NCI-H345 treated with DMSO at 0.1 percent for 48 hours (cell line): Measurements from ENCODE around the gene TRPC4AP.

Source experiments
- DNase-seq: peaks from one replicate; lab custom pipeline; 2025; ENCODE audit not compliant: unreplicated experiment; lab: John Stamatoyannopoulos, UW

The TRPC4AP gene

DNA sequence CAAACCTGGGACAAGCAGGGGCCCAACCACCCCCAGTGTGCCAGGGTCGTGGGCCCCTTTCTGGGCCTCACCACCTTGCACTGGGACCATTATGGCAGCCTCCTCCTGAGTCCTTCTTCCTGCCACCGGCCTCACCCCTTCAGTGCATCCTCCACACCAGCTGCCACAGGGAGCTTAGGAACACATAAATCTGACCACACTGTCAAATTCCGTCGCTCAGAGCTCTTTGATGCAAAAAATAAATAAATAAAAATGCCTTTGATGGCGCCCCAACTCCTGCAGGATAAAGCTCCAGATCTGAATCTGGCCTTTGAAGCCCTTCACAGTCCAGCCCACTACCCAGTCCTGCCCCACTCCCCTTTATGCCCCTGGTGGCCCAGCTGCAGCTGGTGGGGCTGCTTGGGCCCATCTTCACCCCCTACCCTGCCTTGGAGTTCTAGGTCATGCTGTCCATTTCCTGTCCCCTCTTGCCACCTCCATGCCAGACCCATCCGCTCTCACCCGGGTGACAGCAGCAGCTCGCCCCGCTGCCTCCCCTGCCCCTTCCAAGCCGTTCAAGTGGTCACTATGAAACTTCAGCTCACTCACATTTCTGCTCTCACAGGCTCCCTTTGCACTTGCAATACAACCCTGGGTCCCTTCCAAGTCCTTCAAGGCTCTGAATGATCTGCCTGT lies 120.9 kb downstream of the TRPC4AP start:
- DNase-seq: no peak

DNA sequence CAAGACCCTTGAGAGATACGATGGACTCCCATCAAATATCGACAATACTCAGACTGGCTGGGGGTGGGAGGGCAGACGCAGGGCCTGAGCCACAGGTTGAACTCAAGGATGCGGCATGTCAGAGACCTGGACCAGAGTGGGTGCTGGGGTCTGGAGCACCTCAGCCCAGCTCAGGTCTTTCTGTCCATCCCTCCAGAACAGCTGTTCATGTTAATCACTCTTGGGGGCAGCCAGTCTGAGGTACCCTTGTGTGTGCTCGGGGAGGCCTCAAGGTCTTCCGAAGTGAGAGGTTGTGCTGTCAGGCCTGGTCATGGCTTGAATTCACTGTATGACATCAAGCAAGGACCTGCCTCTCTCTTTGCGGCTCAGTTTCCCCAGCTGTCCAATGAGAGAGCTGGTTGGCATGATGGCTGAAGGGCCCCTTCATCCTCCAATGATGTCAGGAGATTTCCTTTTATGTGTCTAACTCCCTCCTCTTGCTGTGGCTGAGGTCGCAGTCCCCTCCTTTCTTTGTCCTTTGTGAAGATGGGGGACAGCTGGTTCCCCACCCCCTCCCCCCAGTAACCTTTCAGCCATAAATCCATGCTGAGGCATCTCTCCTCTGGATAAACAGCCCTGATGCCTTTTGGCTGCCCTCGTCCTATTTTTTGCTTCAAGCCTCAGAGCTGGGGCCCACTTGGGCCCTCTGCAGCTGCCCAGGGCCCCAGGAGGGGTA lies 121.6 kb downstream of the TRPC4AP start:
- DNase-seq: no peak

DNA sequence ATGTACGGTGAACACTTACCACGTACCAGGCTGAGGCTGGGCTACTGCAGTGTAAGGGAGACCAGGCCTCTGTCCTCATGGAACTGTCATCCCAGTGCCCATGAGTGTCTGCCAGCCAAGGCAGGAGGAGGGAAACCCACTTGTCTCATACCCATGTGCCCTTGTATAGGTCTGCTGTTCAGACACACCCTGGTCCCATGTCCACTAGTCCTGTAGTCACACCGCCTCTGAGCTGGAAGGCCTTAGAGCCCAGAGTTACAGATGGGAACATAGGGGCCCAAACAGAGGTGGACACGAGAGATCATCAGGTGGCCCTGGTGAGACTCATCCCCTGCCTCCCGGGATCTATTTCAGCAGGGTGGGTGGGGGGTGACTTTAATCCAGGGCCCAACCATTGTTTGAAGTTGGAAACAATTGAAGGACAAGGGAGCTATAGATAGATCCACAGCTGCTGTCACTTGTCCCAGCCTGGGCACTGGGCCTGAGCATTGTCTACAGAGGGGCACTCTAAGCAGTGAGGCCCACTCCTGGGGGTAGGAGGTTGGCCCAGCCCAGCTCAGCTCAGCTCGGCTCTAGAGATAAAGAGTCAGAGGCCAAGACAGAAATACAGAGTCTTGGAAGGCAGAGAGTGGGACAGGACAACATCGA lies 122.3 kb downstream of the TRPC4AP start:
- no peak for DNase-seq

DNA sequence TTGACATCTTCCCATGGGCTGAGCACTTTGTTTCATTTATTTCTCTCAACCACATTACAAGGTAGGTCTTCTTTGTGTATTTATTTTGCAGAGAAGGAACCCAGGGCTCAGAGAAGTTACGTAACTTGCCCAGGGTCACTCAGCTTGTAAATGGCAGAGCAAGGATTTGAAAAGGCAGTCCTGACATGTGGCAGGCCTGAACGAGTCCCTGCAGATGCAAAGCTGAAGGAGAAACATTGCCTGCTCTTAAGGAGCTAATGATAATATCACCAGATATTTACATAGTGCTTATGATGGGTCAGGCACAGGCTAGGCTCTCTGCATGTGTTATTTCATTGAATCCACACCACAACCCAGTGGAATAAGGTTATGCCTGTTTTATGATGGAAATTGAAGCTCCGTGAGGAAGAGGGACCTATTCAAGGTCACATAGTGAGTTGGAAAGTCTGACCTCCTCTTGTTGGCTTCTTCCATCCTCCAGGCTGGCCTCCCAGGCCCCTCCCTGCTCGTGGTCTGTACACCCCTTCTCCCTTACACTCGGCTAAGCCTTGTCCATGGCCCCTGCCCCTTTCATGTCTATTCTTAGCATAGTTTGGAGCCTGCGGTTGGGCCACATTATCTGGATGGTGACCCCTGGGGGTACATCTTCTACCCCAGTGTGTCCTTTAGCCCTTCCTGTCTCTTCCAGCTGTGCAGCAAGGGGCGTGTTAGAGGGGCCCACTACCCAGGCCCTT lies 124.4 kb downstream of the TRPC4AP start:
- no peak for DNase-seq

DNA sequence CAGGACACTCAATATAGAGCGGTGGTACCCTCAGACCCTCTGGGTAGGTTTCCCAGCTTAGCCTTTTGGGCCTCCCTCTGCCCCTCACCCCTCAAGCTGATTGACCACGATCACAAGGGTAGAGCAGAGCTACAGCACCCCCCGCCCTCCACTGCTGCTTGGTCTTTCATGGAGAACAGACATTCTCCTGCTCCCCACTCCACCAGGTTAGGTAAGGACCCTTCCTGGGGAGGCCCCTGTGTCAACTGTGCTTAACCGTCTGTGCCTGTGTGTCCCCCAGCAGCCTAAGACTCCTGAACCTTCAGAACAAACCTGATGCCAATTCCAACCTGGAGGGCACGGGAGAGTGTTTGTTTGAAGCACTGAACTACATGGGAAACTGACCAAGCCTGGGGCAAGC lies 125.2 kb downstream of the TRPC4AP start:
- DNase-seq: no peak

DNA sequence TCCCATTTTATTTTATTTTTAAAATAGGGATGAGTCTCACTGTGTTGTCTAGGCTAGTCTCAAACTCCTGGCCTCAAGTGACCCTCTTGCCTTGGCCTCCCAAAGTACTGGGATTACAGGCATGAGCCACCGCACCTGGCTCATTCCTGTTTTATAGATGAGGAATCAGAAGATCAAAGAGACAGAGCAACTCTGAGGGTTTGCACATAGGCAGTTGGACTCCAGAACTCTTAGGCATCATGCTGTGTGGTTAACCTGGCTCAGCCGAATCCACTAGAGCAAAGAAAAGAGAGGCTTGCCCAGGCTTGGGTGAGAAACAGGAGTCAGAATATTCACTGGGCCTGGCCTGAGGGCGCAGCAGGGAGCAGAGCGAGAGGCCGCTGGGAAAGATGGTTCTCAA lies 127.6 kb downstream of the TRPC4AP start:
- no peak for DNase-seq

DNA sequence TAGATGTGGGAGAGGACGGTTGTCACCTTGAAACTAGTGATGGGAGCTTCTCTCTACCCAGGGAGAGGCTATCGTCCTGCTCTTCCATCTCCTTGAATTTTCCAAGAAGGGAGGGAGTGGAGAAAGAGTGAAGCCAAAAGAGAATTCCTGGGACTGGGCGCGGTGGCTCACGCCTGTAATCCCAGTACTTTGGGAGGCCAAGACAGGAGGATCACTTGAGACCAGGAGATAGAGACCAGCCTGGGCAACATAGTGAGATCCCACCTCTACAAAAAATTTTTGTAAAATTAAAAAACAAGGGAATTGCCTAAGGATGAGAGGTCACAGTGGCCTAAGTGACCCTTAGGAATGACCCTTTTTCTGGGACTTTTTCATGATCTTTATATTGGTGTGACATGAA lies 128.1 kb downstream of the TRPC4AP start:
- DNase-seq: no peak

DNA sequence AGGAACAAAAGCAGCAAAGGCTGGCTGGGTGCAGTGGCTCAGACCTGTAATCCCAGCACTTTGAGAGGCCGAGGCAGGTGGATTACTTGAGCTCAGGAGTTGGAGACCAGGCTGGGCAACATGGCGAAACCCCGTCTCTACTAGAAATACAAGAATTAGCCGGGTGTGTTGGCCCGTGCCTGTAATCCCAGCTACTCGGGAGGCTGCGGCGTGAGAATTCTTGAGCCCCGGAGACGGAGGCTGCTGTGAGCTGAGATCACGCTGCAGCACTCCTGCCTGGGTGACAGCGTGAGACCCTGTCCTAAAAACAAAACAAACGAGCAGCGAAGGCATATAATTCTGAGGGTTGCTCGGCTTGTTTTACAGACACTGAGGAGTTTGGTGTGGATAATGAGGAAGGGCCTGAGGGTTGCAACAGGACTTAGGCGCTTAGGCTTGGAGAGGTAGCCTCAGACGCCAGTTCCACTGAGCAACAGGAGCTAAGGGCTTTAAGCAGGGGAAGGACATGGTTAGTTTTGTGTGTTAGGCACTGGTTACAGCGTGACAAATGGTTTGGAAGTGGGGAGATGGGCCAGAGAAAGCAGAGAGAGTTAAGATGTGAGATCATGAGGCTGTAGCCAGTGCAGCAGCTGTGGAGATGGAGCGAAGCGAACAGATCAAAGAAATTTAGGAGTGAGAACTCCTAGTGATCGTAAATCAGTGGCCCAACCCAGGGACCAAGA lies 135.7 kb downstream of the TRPC4AP start:
- no peak for DNase-seq

DNA sequence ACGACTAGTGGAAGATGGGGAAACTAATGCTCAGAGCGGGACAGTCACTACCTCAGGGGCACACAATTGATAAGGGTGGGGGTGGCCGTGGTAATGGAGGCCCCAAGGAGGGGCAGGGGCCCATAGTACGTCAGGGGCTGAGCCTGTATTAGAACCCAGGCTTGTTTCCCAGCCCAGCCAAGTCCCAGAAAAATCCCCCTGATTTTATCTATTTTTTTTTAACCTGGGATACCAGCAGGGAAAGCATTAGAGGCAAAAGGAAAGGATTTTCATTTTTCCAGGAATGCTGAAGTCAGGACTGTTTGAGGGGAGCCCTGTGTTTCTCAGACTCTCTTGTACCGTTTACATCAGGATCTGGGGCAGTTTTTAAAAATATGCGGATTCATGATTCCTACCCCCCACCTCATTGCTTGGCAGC lies 136.6 kb downstream of the TRPC4AP start:
- DNase-seq: no peak

DNA sequence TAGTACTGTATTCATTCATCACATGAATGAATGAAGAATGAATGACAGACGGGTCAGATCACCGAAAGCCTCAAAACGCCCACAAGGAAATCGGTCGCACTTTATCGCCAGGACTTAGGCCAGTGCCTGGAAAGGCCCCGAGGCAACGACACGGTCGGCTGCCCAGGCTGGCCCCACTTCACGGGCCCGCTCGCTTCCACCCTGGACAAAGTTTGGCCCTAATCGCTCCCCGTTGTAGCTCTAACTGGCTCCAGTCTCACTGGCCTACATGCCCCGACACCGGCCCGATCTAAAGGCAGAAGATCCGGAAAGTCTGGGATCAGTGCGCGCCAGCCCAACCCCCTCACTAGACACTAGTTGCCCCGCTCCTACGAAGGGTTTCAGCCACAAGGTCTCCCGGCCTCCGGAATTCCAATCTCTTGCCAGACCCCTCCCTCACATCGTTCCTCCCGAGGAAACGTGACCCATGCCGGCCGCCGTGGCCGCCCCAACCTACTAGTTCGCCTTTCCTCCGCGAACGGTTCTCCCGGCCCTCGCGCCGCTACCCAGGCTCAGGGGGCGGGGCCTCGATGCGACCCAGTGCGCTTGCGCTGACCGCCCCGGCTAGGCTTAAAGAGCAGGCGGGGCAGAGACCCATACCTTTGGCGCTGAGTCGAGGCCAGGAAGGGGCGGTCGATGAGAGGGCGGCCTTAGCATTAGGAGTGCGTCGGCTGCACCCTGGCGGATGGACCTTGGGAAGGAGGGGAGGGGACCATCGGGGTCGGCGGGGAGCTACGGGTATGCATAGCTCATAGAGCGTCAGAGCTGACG lies 137.2 kb downstream of the TRPC4AP start, which contains the start of the genes GSS and MYH7B:
TSS of gene GSS (minus strand) at position 576 of the 810 bp plus-strand sequence. CDS start 3,954 bp downstream, outside the sequence.
TSS of gene MYH7B (plus strand) at position 638 of the 810 bp plus-strand sequence. CDS start 22,138 bp downstream, outside the sequence.
- peak; percentile 95 for DNase-seq

DNA sequence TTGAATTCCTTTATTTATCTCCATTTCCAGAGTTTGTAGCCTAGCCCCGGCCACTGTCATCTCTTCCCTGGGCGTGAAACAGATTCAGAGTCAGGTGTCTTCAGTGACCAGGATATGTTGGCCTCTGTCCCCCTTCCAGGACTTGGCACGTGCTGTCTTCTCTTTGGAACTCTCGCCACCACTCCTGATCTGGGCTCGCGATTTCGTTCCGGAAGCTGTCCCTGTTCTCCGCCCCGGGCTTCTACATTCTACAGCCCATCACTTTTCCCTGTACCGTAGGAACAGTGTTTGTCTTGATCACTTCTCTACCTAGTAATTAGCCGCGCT lies 137.7 kb downstream of the TRPC4AP start:
- DNase-seq: peak; percentile 33

DNA sequence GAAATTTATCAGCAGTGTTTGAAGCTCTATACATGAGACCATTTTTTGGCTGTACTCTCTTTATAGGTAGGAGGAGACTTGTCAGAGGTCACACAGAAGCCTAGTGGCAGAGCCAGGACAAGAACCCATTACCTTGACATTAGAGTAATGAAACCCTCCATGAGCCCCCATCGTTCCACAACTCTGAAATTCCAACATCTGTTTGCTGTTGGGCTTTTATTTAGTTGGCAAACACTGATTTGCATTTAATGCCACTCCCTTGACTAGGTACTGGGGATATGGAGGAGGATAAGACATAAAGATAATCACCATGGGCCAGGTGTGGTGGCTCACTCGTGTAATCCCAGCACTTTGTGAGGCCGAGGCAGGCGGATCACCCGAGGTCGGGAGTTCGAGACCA lies 138.6 kb downstream of the TRPC4AP start:
- no peak for DNase-seq

DNA sequence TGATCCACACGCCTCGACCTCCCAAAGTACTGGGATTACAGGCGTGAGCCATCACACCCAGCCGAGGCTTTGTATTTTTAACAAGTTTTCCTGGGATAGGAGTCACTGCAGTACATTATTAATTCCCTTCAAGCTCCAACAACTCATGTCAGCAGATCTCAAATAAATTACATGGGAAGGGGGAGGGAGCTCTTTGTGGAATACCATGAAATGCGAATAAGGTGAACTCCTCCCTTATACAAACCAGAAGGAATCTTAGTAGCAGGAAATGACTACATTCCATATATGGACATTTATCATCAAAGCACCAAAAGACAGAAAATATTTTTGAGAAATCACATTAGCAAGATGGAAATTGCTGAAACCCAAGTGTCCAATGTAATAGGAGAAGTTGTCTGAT lies 139.9 kb downstream of the TRPC4AP start:
- no peak for DNase-seq
